Measurements from ENCODE around the gene RCAN3. TPM values are rescaled to one million over a fixed set of nuclear protein-coding genes. Genes with fewer than 3 reads are reported as not detected.

The RCAN3 gene
- total and polyA plus RNA-seq, 9 of the 15 experiments (the other 6 are each of a cell fraction or from before 2014, with no cell fraction given) = 0.10 to 1.4 (median 0.43) TPM

- Histone ChIP-seq H3K4me2 (ENCODE audit: insufficient read depth, low read length) (no peak overlapping the region), H3K79me2 (ENCODE audit: control insufficient read depth, insufficient read depth, low read length) (no peaks in the 10 kb centered on the region), H3K36me3 (ENCODE audit: control insufficient read depth, insufficient read depth, low read length) (no peaks in the 10 kb centered on the region), H3K27me3 (ENCODE audit: control insufficient read depth in 2 of 2, insufficient read depth in 2 of 2, low read length in 2 of 2) (peaks cover 55 to 88% of the 10 kb centered on the region in 2 experiments), H3K9me3 (replicated peaks; ENCODE audit: control insufficient read depth, insufficient read depth, low read depth, low read length) (no peaks in the 10 kb centered on the region), H3K4me1 (replicated peaks in 1 of 2; ENCODE audit: control insufficient read depth in 2 of 2, insufficient read depth in 2 of 2, low read length in 2 of 2) (peaks cover 0 to under 1% of the 10 kb centered on the region in 2 experiments; a peak in 1 of 5 replicates), H4K20me1 (replicated peaks; ENCODE audit: control insufficient read depth, insufficient read depth, low read length) (peaks cover 3% of the 10 kb centered on the region), H3K27ac (ENCODE audit: extremely low read depth, low read depth, low read length) (no peak overlapping the region), H3K9ac (ENCODE audit: insufficient read depth in 1 of 2, low read depth in 2 of 2, low read length in 2 of 2) (no peak overlapping the region), H2AFZ (ENCODE audit: low read depth, low read length) (no peak overlapping the region), H3K9me1 (ENCODE audit: control insufficient read depth, insufficient read depth, low read length) (no peaks in the 10 kb centered on the region), H3K4me3 (no peak overlapping the region)
- no peak for DNase-seq (ENCODE audit: extremely low read depth in 1 of 4, low spot score in 3 of 4)
- FAIRE-seq = no peak
- intact Hi-C loops (cut with micrococcal nuclease) = no loop called here
- ChIA-PET CTCF (ENCODE audit: low intra/inter-chr PET ratio) (no interaction called here), POLR2A (interaction anchor here (0.6 kb wide), 1 partner anchor 90 kb away, joined by 7 read pairs; no protein-coding TSS in a partner anchor)
- in situ Hi-C loops (cut with MboI) = no loop called here
- 2% methylated on average over 10 of the region's 10 CpGs for WGBS (ENCODE audit: insufficient coverage, low coverage, missing lambda C conversion rate)
- ATAC-seq = no peak
- no TSS peak for BruUV-seq (replicated peaks)
- TF ChIP-seq XRCC5 (IDR thresholded peaks at IDR 0.05; ENCODE audit: low read depth, low read length) = no peak
- TF ChIP-seq SMARCA4 (IDR thresholded peaks at IDR 0.05) = no peak
- TF ChIP-seq, protein P1, sequence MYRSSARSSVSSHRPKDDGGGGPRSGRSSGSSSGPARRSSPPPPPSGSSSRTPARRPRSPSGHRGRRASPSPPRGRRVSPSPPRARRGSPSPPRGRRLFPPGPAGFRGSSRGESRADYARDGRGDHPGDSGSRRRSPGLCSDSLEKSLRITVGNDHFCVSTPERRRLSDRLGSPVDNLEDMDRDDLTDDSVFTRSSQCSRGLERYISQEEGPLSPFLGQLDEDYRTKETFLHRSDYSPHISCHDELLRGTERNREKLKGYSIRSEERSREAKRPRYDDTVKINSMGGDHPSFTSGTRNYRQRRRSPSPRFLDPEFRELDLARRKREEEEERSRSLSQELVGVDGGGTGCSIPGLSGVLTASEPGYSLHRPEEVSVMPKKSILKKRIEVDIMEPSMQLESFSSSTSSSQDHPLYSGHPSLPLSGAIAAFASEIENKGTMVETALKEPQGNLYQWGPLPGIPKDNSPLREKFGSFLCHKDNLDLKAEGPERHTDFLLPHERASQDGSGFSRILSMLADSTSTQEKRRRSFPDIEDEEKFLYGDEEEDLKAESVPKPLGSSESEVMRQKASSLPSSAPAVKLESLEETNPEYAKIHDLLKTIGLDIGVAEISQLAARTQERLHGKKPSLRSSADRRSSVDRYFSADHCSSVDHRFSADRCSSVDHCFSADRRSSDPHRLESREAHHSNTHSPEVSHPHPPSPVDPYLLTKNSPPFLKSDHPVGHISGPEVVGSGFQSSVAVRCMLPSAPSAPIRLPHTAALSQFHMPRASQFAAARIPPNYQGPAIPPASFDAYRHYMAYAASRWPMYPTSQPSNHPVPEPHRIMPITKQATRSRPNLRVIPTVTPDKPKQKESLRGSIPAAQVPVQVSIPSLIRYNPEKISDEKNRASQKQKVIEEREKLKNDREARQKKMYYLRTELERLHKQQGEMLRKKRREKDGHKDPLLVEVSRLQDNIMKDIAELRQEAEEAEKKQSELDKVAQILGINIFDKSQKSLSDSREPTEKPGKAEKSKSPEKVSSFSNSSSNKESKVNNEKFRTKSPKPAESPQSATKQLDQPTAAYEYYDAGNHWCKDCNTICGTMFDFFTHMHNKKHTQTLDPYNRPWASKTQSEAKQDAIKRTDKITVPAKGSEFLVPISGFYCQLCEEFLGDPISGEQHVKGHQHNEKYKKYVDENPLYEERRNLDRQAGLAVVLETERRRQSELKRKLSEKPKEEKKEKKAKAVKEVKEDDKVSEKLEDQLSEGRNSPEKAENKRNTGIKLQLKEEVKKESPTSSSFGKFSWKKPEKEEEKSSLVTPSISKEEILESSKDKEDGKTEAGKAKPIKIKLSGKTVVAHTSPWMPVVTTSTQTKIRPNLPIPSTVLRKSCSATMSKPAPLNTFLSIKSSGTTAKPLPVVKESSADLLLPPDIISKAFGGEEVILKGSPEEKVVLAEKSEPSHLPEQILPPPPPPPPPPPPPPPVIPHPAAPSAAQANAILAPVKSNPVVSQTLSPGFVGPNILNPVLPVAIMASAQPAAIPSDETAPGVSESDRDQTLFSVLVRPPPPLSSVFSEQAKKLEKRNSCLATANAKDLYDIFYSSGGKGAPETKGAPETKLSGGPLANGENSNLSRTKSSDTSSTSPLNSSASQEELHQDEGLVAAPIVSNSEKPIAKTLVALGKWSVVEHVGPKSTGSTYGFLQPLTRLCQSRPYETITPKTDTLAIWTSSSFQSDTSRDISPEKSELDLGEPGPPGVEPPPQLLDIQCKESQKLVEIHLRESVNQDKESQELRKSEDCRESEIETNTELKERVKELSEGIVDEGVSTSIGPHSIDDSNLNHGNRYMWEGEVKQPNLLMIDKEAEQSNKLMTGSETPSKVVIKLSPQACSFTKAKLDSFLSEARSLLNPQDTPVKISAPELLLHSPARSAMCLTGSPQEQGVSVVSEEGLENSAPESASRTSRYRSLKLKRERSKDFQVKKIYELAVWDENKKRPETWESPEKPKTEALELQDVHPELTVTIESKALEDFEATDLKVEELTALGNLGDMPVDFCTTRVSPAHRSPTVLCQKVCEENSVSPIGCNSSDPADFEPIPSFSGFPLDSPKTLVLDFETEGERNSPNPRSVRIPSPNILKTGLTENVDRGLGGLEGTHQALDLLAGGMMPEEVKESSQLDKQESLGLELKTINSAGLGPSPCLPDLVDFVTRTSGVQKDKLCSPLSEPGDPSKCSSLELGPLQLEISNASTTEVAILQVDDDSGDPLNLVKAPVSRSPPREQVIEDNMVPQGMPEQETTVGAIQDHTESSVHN (IDR thresholded peaks at IDR 0.05; ENCODE audit: borderline replicate concordance in 1 of 2, low read depth in 1 of 2) = no peak
- TF ChIP-seq TRIM24 (IDR thresholded peaks at IDR 0.05) = no peak
- no peak for TF ChIP-seq CHD4 (IDR thresholded peaks at IDR 0.05; ENCODE audit: insufficient read depth, insufficient replicate concordance, low read depth, low read length, poor library complexity, severe bottlenecking)
- no peak for TF ChIP-seq TOE1 (IDR thresholded peaks at IDR 0.05; ENCODE audit: borderline replicate concordance)
- no peak for TF ChIP-seq TOE1 (CRISPR knock-in tag; IDR thresholded peaks at IDR 0.05; ENCODE audit: borderline replicate concordance, low read depth)
- TF ChIP-seq FOXO4 (CRISPR knock-in tag; IDR thresholded peaks at IDR 0.05) = no peak
- no peak for TF ChIP-seq HDGF (IDR thresholded peaks at IDR 0.05)
- TF ChIP-seq, protein P2, sequence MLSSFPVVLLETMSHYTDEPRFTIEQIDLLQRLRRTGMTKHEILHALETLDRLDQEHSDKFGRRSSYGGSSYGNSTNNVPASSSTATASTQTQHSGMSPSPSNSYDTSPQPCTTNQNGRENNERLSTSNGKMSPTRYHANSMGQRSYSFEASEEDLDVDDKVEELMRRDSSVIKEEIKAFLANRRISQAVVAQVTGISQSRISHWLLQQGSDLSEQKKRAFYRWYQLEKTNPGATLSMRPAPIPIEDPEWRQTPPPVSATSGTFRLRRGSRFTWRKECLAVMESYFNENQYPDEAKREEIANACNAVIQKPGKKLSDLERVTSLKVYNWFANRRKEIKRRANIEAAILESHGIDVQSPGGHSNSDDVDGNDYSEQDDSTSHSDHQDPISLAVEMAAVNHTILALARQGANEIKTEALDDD (IDR thresholded peaks at IDR 0.05) = no peak
- no peak for TF ChIP-seq KLF6 (CRISPR knock-in tag; IDR thresholded peaks at IDR 0.05; ENCODE audit: borderline replicate concordance)
- TF ChIP-seq NFXL1 (CRISPR knock-in tag; IDR thresholded peaks at IDR 0.05) = no peak
- no peak for TF ChIP-seq RHOXF2B (CRISPR knock-in tag; conservative IDR thresholded peaks at IDR 0.05)
- no peak for TF ChIP-seq JUNB (CRISPR knock-in tag; conservative IDR thresholded peaks at IDR 0.05)
Measured at GRCh38 chr1:24580756-24581155, 78.1 kb downstream of the RCAN3 start.

Measured in K562 (cell line).